Hippocampal formation (tissue), 2 donors: ENCODE data around the gene SUMF1.

ENCODE experiments used
- DNase-seq, 2 donors: peaks; one replicate each; lab custom pipeline; 2025; lab: John Stamatoyannopoulos, UW

The SUMF1 gene

DNA sequence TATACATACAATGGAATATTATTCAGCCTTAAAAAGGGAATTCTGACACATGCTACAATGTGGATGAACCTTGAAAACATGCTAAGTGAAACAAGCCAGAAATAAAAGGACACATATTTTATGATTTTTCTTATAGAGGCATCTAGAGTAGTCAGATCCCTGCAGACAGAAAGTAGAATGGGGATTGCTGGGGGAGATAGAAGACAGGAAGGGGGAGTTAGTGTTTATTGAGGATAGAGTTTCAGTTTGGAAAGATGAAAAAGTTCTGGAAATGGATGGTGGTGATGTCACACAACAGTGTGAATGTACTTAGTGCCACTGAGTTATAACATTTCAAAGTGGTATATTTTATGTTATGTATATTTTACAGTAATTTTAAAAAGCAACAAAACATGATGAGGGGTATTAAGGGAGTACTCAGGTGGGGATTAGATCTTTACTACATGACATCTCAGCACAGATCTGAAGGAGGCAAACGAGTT is 30.8 kb upstream of the SUMF1 start:
- no peak for DNase-seq

DNA sequence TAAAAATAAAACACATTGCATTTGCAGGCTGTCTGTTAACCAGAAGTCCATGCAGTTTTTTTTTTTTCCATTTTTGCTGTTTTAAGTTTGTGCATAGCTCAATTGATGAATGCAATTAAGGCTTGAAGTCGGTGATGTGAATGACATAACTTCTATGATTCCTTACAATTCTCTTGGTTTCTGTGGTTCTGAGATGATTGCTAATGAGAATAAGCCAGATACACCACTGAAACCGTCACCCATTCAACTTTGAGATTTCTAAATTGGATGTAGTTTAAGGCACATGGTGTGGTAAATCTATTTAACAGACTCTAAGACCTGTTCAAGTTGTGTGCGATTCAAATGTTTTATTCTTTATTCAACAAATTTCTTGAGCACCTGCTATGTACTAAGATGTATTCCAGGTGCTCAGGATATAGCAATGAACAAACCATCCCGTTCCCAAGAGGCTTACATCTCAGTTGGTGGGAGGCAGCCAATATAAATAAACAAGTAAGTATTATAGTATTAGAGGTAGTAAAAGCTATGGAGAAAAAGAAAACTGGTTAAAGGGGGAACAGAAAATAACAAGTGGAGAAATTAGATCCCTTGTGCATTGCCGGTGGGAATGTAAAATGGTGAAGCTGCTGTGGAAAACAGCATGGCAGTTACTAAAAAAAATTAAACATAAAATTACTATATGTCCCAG is 30.1 kb upstream of the SUMF1 start:
- no peak for DNase-seq

DNA sequence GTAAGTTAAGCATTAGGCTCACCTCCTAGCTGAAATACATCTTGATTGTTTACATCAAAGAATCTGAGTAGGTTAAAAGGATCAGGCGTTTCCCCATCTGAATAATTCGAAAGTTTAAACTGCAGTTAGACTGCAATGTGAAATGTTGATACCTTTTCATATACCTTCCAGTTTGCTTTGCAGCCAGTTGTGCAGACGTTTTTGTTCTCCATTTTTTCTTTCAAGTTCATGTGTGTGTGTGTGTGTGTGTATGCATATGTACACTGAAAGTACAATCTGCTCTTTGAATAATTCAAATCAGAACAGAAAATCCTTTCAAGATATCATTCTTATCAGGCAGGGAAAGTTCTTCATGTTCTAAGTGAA is 29.0 kb upstream of the SUMF1 start:
- no peak for DNase-seq

DNA sequence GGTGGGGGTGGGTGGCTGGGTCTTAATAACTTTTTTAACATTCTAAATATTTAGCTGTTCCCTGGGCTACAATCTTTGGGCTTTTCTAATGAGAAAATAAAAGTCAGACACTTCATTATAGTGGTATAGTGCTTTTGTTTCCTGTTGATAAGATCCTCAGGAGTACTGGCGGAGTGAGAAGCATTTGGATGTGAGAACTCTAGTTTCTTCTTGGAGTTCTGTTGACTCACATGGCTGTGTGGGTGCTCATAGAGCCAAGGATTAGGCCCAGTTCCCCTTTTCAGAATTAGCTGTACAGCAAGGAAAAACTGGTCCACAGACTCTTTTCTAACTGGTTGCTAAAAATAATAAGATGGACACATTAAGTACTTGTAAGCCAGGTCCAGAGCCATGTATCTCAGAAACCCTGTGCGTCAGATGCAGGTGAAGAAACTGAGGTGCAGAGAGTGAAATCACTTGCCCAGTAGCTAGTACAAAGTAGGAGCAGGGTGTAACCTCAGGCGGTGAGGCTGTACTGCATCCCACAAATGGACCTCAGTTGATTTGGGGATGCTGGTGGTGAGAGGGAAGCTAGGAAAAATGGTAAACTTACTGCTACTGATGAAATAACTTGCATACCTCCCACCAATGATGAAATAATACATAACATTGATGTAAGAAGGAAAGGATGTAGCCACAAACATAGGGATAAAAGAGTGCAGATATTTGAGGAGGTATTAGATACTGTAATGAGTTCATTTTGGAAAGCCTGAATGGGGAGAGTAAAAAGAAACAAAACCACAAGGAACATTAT is 28.4 kb upstream of the SUMF1 start:
- no peak for DNase-seq

DNA sequence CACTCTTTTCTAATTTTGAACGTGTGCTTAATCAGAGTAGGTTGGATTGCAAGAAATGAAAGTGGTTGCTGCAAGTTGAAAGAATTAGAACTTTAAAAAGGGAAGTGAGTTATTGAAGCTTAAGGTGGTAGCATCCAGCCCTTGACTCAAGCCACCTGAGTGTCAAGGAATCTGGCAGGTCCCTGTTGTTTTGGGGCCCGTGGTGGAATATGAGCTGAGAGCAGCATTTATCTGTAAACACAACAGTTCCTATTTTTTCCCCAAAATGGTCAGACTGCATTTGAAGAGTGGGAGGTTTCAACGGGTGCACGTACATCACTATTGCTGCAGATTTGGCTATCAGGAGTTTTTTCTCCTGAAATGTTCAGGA is 27.8 kb upstream of the SUMF1 start:
- DNase-seq: no peak

DNA sequence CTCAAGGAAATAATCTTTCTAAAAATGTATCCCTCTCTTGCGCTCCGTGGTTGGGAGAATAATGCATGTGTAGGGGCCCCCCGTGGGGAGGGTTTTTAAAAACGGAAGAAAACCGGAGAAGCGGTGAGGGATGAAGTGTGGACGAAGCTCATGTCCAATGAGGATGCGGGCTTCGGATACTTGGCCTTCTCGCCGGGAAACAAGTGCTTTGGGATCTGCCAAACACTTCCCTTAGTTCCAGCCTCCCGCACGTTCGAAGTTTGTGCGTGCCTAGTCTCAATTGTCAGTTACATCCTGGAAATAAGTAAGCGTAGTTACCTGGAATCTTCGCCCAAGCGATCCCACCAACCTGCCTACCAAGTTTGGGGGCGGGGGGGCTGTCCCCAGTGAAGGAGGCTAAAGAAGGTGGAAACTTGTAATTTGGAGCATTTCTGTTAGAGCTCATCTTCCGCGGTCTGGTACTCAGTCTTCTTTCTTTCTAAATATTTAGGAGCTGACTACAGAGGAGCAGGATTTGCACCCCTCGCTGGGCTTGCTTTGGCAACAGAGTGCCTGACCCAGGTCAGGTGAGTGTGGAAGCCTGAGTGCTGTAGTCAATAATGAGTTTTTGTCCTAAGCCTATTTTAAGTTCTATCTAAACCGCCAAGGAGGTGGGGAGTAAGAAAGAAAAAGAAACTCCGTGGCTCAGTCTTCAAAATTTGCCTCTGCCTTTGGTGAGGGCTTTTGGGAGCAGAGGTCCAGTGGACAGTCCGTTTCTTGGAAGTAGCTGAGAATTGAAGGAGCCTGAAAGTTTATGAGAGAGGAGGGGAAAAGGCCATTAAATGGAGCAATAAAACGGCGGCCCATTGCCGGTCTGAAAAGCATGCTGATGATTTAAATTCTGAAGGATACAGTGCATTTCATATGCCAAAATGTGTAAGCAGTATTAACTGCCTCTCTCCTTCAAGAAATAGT is 27.1 kb upstream of the SUMF1 start:
- no peak for DNase-seq

DNA sequence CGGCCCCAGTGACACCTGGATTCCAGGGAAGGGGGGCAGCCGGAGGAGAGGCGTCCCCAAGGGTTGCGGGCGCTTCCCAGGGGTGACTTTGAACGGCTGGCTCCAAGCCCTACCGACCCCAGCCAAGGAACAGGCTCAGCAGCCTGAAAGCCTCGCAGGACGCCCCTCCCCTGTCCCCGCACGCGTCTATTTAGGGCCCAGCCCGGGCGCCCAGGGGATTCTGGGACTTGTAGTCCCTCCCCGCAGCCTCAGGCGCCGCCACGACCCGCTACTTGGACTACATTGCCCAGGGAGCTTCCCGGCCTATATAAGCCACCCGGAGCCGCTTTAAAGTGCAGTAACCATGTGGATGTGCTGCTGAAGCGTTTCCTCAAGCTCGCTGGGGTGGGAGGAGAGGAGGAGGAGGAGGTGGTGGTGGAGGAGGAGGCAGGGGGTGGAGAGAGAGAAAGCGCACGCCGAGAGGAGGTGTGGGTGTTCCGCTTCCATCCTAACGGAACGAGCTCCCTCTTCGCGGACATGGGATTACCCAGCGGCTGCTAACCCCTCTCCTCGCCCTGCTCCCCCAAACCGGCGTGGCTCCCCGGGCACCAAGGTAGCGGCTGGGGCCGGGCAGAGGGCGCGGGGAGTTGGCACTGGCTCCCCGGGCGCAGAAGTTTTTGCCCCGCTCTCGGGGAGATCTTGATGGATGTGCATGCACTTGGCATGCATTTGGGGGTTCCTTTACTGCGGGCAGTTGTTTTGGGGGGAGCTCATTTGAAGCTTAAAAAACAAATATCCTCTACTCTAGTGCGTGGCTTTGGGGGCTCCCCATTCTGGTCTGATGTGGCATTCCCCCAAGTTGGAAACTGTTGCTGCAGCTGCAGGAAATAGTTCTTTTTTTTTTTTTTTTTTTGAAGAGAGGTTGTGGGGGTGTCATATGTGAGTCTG is 26.2 kb upstream of the SUMF1 start, which contains the start of gene ITPR1:
TSS of gene ITPR1 (plus strand) at position 335 of the 927 bp plus-strand sequence. CDS start 23,144 bp downstream, outside the sequence.
- DNase-seq: peak; percentile 95 to 98

DNA sequence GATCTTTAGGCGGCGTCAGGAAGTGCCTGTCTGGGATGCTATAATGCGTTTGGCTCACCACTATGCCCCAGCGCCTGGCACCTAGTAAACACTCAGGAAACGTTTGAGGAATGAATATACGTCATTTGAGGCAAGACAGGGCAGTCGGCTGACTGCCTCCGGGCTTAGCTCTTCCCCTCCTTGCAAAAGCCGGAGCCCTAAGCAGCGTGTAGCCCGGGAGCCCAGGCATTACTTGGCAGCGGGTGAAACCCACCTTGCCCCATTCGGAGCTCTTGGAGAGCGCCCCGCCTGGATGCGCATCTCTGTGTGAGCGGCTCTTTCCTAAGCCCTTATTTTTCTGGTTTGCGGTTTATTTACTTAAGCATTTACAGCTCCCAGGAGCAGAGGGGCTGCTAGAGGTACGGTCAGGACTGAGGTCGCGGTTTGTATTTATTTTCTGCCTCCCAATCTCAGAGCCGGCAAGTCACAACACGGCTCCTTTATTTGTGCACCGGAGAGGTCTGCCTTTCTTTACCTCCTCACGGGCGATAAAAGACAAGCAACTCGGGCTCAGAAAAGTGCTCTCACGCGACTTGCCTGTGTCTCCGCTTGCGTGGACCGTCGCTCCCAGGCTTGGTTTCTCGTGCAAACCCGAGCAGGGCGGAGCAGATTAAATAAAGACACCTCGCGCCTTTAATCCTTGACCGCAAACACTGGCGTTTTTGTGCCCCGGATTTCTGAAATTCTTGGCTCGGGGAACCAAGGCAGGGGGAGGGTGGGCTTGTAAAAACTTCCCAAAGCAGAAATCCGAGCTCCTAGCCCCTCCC is 25.3 kb upstream of the SUMF1 start:
- peak in 1 of 2 donors; percentile 45 for DNase-seq

DNA sequence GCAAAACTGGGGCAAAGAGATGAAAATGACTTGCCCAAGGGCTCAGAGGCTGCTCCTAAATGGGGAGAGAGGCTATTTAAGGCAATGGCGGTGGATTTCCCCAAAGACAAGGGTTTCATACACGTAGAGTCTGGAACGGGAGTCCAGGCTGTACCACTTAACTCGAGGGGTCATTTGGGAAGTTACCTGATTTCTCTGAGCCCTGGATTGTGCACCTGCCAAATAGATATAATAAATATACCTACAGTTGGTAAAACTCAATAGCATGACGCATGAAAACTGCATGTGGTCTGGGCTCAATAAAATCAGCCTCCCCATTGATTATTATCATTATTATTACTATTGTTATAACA is 24.8 kb upstream of the SUMF1 start:
- no peak for DNase-seq

DNA sequence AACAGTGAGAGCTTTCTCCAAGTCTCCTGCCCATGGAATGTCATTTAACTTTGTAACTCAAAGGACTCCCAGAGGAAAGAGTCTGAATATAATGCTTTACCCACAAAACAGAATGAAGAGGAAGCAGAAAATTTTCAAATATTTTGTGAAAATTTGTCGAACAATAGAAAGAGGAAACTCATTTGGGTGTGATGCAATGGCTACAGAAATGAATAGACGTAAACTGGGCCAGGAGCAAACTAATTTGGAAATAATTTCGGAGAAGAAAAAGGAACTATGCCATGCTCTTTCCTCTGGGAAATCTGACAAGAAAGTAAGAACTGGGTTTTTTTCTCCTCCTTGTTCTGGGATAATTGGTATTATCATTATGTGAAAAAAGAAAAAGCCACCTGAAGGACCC is 11.2 kb upstream of the SUMF1 start:
- DNase-seq: no peak

DNA sequence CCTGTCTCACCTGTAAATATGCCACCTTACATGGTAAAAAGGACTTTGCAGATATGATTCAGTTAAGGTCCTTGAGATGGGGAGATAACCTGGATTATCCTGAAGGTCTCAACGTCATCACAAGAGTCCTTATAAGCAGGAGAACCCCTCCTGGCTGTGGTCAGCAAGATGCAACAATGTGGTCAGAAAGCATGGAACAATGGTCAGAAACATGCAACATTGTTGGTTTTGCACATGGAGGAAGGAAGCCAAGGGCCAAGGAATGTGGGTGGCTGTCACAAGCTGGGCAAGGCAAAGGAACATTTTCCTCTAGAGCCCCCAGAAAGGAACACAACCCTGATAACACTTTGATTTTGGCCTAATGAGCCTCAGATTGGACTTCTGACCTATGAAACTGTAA is 9.4 kb upstream of the SUMF1 start:
- DNase-seq: no peak

DNA sequence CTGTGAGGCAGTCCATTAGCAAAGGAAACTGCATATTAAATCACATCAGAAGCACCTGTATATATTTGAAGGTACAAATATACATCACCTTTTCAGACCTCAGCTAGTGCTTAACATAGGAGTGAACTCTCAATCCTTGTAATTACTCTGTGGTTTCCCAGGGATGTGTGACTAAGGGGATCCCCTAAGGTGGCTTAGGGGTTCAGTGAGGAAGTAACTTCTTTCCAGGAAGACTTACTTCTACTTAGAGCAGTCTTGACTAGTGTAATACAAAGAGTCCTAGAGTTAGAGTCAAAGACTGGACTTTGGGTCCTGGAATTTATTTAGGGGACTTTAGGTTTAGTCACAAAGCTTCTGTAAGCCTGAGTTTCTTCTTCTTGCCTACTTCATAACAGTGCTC is 8.7 kb upstream of the SUMF1 start:
- DNase-seq: no peak

DNA sequence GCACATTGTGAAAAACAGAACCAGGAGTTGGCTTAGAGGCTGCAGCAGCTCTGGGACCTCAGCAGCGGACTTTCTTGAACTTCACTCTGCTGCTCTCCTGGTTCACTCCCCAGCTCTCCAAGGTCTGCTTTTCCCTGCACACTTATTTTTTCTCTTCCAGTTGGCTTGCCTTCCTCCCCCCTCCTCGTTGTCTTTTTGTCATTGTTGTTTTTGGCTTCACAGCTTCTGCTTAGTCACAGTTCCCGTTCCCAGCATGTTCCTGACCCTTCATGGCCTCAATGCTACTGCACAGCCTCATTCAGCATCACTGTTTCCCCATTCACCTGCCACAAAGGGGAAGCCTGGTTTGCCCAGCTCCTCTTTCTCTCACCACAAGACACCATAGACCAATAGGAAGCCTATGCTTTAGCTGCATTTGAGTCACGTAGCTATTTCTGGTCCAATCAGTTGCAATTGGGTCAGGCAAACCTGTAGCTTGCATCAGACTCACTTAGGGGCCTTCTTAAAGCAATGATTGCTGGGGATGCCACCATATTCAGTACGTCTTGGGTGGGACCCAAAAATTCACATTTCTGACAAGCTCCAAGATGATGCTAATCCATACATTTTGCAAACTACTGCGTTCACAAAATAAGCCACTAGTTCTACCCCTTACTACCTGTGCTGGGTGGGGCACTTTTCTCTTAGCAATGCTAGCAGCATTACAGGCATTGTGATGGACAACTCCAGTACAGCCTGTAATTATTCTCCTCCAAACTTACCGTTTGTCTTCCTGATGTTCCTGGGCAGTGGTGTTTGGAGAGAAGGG is 7.8 kb upstream of the SUMF1 start:
- no peak for DNase-seq

DNA sequence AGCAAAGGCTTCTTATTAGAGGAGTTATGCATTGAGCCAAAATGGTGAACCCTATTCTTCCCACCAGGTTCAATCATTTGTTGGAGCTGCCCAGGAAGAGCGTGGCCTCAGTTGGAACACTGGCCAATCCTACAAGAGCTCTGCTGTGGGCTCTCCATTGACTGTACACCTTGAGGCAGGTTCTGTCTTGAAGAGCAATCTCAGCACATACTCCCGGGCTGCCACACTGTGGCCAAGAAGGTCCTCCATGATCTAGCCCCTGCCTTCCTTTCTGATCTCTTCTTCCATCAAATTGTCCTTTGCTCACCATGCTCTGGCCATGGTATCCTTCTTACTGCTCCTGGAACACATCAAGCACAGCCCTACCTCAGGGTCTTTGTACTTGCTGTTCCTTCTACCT is 5.7 kb upstream of the SUMF1 start:
- DNase-seq: no peak

DNA sequence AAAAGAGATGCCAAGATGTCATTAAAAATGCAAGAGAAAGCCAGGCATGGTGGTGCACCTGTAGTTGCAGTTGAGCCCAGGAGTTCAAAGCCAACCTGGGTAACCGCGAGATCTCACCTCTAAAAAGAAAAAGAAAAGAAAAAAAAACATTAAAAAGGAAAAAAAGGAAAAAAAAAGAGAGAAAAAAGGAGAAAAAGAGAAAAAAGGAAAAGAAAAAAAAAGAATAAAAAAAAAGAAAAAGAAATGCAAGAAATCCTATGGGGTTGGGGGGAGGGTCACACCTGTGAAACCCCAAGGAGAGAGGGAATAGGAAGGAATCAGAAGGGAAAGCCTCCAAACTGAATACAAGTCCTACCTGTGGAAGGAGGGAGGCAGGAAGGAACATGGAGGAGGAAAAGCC is 5.2 kb upstream of the SUMF1 start:
- DNase-seq: no peak

DNA sequence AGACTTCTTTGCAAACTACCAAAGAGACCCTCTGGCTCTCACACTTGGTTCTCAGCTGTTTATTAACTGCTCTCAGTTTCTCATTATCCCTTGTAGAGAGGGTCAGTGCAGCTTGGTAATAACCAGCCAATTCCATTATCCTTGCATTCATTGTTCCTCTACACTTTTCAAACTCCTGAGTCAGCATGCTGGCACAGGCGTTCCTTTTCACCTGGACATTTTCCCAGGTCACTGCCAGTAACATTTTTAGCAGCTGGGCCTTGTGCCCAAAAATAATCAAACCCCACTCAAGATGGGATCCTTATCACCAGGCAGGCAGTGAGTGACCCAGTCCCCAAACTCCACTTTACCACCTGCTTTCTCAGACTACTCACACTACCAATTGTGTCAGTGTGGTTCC is 4.8 kb upstream of the SUMF1 start:
- no peak for DNase-seq

DNA sequence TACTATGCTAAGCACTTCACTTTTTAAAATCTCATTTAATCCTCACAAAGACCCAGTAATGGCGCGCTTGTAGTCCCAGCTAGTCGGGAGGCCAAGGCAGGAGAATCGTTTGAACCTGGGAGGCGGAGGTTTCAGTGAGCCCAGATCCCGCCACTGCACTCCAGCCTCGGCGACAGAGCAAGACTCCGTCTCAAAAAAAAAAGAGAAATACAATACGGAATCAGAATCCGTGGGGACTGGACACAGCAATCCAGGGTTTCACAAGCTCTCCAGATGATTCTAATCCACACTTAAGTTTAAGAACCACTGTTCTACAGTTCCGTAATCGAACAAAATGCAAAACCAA is 426 bp upstream of the SUMF1 start:
- DNase-seq: no peak

DNA sequence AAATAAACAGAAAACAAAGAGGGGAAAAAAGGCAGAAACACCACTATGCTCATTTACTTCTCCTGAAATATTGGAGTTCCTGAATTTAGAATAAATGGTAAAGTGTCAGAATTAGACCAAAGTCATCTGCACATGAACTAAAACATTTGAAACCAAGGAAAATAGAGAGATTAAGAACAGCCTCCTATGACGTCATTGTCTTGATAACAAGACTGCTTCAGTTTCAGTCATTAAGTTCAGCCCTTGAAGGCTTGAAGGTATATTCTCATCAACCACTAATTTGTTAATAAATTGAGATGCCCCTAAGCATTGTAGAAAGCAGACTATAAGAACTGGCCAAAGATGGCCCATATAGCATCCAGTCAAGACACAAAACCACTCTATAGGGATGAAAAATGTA is 2.5 kb downstream of the SUMF1 start:
- no peak for DNase-seq

DNA sequence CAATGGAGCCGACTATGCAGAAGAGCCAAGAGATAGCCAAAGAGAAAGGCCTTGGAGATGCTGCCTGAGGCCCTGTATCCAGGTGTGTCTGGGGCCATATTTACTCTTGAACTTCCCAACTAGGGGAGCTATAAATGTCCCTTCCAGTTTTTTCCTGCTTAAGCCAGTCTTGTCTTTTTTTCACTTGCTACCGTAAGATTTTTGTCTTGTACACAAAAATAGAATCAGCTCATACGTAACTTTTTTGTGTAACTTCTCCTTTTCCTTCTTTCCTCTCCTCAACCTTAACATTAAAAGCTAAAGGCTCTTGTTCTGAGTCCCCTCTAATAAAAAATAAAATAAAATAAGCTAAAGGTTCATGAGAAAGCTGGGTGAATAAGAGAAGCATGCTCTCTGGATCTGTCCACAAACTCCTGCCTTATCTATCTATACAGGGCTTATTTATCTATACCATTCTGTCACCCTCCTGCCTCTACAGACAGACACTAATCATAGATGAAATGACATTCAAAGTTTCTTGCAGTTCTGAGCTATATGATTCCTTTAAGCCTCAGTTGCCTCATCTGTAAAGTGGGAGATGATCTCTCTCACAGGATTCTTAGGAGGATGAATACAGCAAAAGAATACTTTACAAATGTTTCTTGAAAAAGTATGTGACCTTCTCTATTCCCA is 4.6 kb downstream of the SUMF1 start:
- no peak for DNase-seq
